H1 (cell line): Measurements from ENCODE around the gene OTC. TPM values are rescaled to one million over a fixed set of nuclear protein-coding genes. Genes with fewer than 3 reads are reported as not detected.

Experiments used
- CTCF ChIA-PET: fragments of 300-600 bp; sonication (Branson Sonifier 250); formaldehyde crosslinking; loops from one replicate; lab custom pipeline; 2021; ENCODE audit not compliant: partially characterized antibody; lab: Charles Lee
- POLR2A ChIA-PET: fragments of 300-600 bp; sonication (Branson Sonifier 250); formaldehyde crosslinking; loops from one replicate; lab custom pipeline; 2021; ENCODE audit warnings: inconsistent platforms; ENCODE audit not compliant: partially characterized antibody; lab: Charles Lee
- DNase-seq, 2 experiments: peaks; one replicate each; pipeline versions ENCODE4 v3.0.0 to v3.0.0-alpha.2; 2010 to 2022; ENCODE audit warnings: low spot score in 2 of 2, low read depth in 1 of 2, mixed read lengths in 1 of 2
- FAIRE-seq: peaks from 2 replicates; lab custom pipeline; 2011; peaks lifted over from hg19 to GRCh38; lab: Jason Lieb, UNC
- H2AFZ ChIP-seq: 2 replicates; pipeline ENCODE4 v1.8.1; 2012; ENCODE audit warnings: low read length, inconsistent platforms
- H2AK5ac ChIP-seq: 2 replicates; pipeline ENCODE4 v1.6.1; 2013; ENCODE audit warnings: low read depth, low read length
- H2BK120ac ChIP-seq: replicated peaks from 2 replicates; pipeline ENCODE3; 2013; ENCODE audit warnings: low read depth, low read length, inconsistent platforms
- H2BK12ac ChIP-seq: 2 replicates; pipeline ENCODE4 v1.6.1; 2013; ENCODE audit warnings: low read depth, low read length
- H2BK15ac ChIP-seq: 2 replicates; pipeline ENCODE4 v1.6.1; 2013; ENCODE audit warnings: low read length
- H2BK20ac ChIP-seq: 2 replicates; pipeline ENCODE4 v1.6.1; 2013; ENCODE audit warnings: low read length
- H2BK5ac ChIP-seq: 2 replicates; pipeline ENCODE4 v1.6.1; 2013; ENCODE audit warnings: low read depth, low read length
- H3K14ac ChIP-seq: 2 replicates; pipeline ENCODE4 v1.6.1; 2013; ENCODE audit warnings: inconsistent platforms; ENCODE audit not compliant: insufficient read length
- H3K18ac ChIP-seq: 2 replicates; pipeline ENCODE4 v1.6.1; 2013; ENCODE audit warnings: low read length; ENCODE audit errors: extremely low read depth
- H3K23ac ChIP-seq: 2 replicates; pipeline ENCODE4 v1.6.1; 2013; ENCODE audit warnings: inconsistent platforms; ENCODE audit not compliant: insufficient read length
- H3K23me2 ChIP-seq: 2 replicates; pipeline ENCODE4 v1.6.1; 2013; ENCODE audit warnings: low read depth, low read length
- H3K27ac ChIP-seq: 2 replicates; pipeline ENCODE4 v1.6.1; 2011; ENCODE audit warnings: low read depth, low read length, inconsistent platforms
- H3K27me3 ChIP-seq, 4 experiments: replicated peaks in 1 of 4; 1 replicate in 1 of 4; 2 replicates in 3 of 4; pipeline versions ENCODE4 v1.6.1 to v1.8.1; 2011 to 2013; ENCODE audit warnings: low read length in 3 of 4, mild to moderate bottlenecking in 3 of 4, inconsistent platforms in 2 of 4, mixed read lengths in 2 of 4, moderate library complexity in 1 of 4; ENCODE audit not compliant: control insufficient read depth in 3 of 4, insufficient read depth in 3 of 4; ENCODE audit errors: extremely low read depth in 1 of 4
- H3K36me3 ChIP-seq, 4 experiments: 2 replicates each; pipeline versions ENCODE4 v1.6.1 to v1.8.1; 2011 to 2013; ENCODE audit warnings: mild to moderate bottlenecking in 4 of 4, low read length in 3 of 4, moderate library complexity in 2 of 4, control low read depth in 1 of 4, inconsistent platforms in 1 of 4; ENCODE audit not compliant: insufficient read depth in 4 of 4, control insufficient read depth in 2 of 4
- H3K4ac ChIP-seq: replicated peaks from 2 replicates; pipeline ENCODE3; 2013; ENCODE audit warnings: low read length, low read depth, mixed read lengths, inconsistent platforms; ENCODE audit not compliant: insufficient read length
- H3K4me1 ChIP-seq, 4 experiments: replicated peaks in 1 of 4; 1 replicate in 1 of 4; 2 replicates in 3 of 4; pipeline versions ENCODE4 v1.6.1 to v1.8.1; 2011 to 2013; ENCODE audit warnings: low read length in 3 of 4, inconsistent platforms in 2 of 4, mixed read lengths in 1 of 4; ENCODE audit not compliant: insufficient read depth in 4 of 4, control insufficient read depth in 3 of 4
- H3K4me2 ChIP-seq, 2 experiments: 2 replicates each; pipeline versions ENCODE4 v1.6.1 to v1.8.1; 2011 to 2013; ENCODE audit warnings: low read depth in 2 of 2, low read length in 2 of 2, control low read depth in 1 of 2, inconsistent platforms in 1 of 2, mild to moderate bottlenecking in 1 of 2; ENCODE audit not compliant: insufficient read depth in 1 of 2
- H3K4me3 ChIP-seq, 4 experiments: fragments of 200-600, 300-600 bp in 1 of 4; sonication (generic), shearing (Covaris generic), sonication (Bioruptor Twin) in 1 of 4; 2 replicates each; pipeline versions ENCODE4 v1.5.1 to v1.8.1; 2011 to 2016; ENCODE audit warnings: low read length in 4 of 4, low read depth in 3 of 4, control low read depth in 2 of 4, inconsistent platforms in 2 of 4, mild to moderate bottlenecking in 2 of 4, mixed read lengths in 1 of 4, moderate library complexity in 1 of 4; ENCODE audit not compliant: insufficient read depth in 2 of 4; ENCODE audit errors: extremely low read depth in 1 of 4
- H3K56ac ChIP-seq: replicated peaks from 2 replicates; pipeline ENCODE3; 2013; ENCODE audit warnings: low read depth, mild to moderate bottlenecking, mixed read lengths, low read length, inconsistent platforms; ENCODE audit not compliant: insufficient read length
- H3K79me1 ChIP-seq: 2 replicates; pipeline ENCODE4 v1.6.1; 2013; ENCODE audit warnings: low read depth, low read length, control low read depth
- H3K79me2 ChIP-seq, 2 experiments: 2 replicates each; pipeline versions ENCODE4 v1.6.1 to v1.8.1; 2012 to 2013; ENCODE audit warnings: low read length in 2 of 2, mild to moderate bottlenecking in 2 of 2, inconsistent platforms in 1 of 2; ENCODE audit not compliant: insufficient read depth in 2 of 2, control insufficient read depth in 1 of 2
- H3K9ac ChIP-seq, 4 experiments: replicated peaks in 1 of 4; 1 replicate in 1 of 4; 2 replicates in 3 of 4; pipeline versions ENCODE4 v1.6.1 to v1.8.1; 2011 to 2013; ENCODE audit warnings: low read depth in 3 of 4, low read length in 3 of 4, control low read depth in 2 of 4, mild to moderate bottlenecking in 2 of 4, moderate library complexity in 2 of 4, inconsistent platforms in 1 of 4; ENCODE audit errors: extremely low read depth in 1 of 4
- H3K9me3 ChIP-seq, 2 experiments: 2 replicates each; pipeline versions ENCODE4 v1.6.1 to v1.8.1; 2012 to 2013; ENCODE audit warnings: mild to moderate bottlenecking in 2 of 2, moderate library complexity in 2 of 2, control low read depth in 1 of 2, inconsistent platforms in 1 of 2, low read depth in 1 of 2, low read length in 1 of 2, mixed read lengths in 1 of 2; ENCODE audit not compliant: insufficient read depth in 2 of 2
- H4K20me1 ChIP-seq, 2 experiments: replicated peaks in 1 of 2; 2 replicates each; pipeline versions ENCODE3 to v1.8.1; 2011 to 2013; ENCODE audit warnings: inconsistent platforms in 2 of 2, low read length in 2 of 2, mild to moderate bottlenecking in 1 of 2; ENCODE audit not compliant: insufficient read depth in 2 of 2, control insufficient read depth in 1 of 2
- H4K5ac ChIP-seq: 2 replicates; pipeline ENCODE4 v1.6.1; 2013; ENCODE audit warnings: low read length, low read depth, mixed read lengths, inconsistent platforms; ENCODE audit not compliant: insufficient read length
- H4K8ac ChIP-seq: 2 replicates; pipeline ENCODE4 v1.8.0; 2013; ENCODE audit warnings: mild to moderate bottlenecking, moderate library complexity, low read length, inconsistent platforms; ENCODE audit not compliant: insufficient read depth; ENCODE audit errors: extremely low read depth
- H4K91ac ChIP-seq: replicated peaks from 2 replicates; pipeline ENCODE3; 2013; ENCODE audit warnings: low read length, mixed read lengths, inconsistent platforms; ENCODE audit not compliant: insufficient read length
- ATF3 ChIP-seq: IDR thresholded peaks from 2 replicates; pipeline ENCODE4 v1.6.1; 2011; ENCODE audit warnings: low read depth, mild to moderate bottlenecking, low read length; ENCODE audit not compliant: insufficient read depth
- CEBPB ChIP-seq: IDR thresholded peaks from 2 replicates; pipeline ENCODE4 v1.6.1; 2012; ENCODE audit warnings: low read depth, low read length
- EGR1 ChIP-seq: IDR thresholded peaks from 2 replicates; pipeline ENCODE4 v1.6.1; 2011; ENCODE audit warnings: low read depth, low read length, borderline replicate concordance
- EP300 ChIP-seq, 2 experiments: IDR thresholded peaks; 1 replicate in 1 of 2; 2 replicates in 1 of 2; pipeline ENCODE4 v1.6.1; 2011 to 2012; ENCODE audit warnings: low read depth in 2 of 2, low read length in 2 of 2, mild to moderate bottlenecking in 2 of 2, borderline replicate concordance in 1 of 2, inconsistent platforms in 1 of 2, moderate library complexity in 1 of 2
- GABPA ChIP-seq: IDR thresholded peaks from 2 replicates; pipeline ENCODE4 v1.6.1; 2011; ENCODE audit warnings: mild to moderate bottlenecking, low read length, moderate library complexity, borderline replicate concordance; ENCODE audit not compliant: insufficient read depth
- GTF2F1 ChIP-seq: IDR thresholded peaks from 2 replicates; pipeline ENCODE4 v1.6.1; 2012; ENCODE audit warnings: low read depth, low read length, improper control_type of control experiment, borderline replicate concordance
- MAX ChIP-seq: IDR thresholded peaks from 2 replicates; pipeline ENCODE4 v1.6.1; 2012; ENCODE audit warnings: inconsistent platforms
- PHF8 ChIP-seq: fragments of 200-600 bp; sonication (generic); conservative IDR thresholded peaks from 2 replicates; pipeline ENCODE4 v1.7.1; 2012; ENCODE audit warnings: low read depth, mild to moderate bottlenecking, inconsistent platforms, low read length, moderate library complexity
- POLR2A ChIP-seq, 2 experiments: IDR thresholded peaks; 1 replicate in 1 of 2; 2 replicates in 1 of 2; pipeline ENCODE4 v1.6.1; 2011; ENCODE audit warnings: low read depth in 2 of 2, low read length in 2 of 2, mild to moderate bottlenecking in 2 of 2; ENCODE audit errors: control extremely low read depth in 1 of 2
- SIN3A ChIP-seq, 2 experiments: IDR thresholded peaks in 1 of 2; conservative IDR thresholded peaks in 1 of 2; 2 replicates each; pipeline ENCODE4 v1.6.1; 2011 to 2012; ENCODE audit warnings: low read length in 2 of 2, improper control_type of control experiment in 1 of 2, low read depth in 1 of 2, mild to moderate bottlenecking in 1 of 2
- SP2 ChIP-seq: IDR thresholded peaks from 2 replicates; pipeline ENCODE4 v1.6.1; 2012; ENCODE audit warnings: mild to moderate bottlenecking, low read length, inconsistent platforms
- SRF ChIP-seq: IDR thresholded peaks from 2 replicates; pipeline ENCODE4 v1.6.1; 2011; ENCODE audit warnings: mild to moderate bottlenecking, low read depth, low read length, moderate library complexity
- TEAD4 ChIP-seq: IDR thresholded peaks from 2 replicates; pipeline ENCODE4 v1.6.1; 2012; ENCODE audit warnings: low read depth, low read length, inconsistent platforms, mixed read lengths
- YY1 ChIP-seq: IDR thresholded peaks from 2 replicates; pipeline ENCODE4 v1.6.1; 2011; ENCODE audit warnings: low read depth, mild to moderate bottlenecking, low read length
- WGBS, 2 experiments: shearing (Covaris generic) in 1 of 2; methylation state at CpG; one replicate each; pipeline versions ENCODE4 v1.1.6 to v1.1.7; 2013 to 2015; ENCODE audit warnings: low lambda C conversion rate in 2 of 2, mixed read lengths in 2 of 2, inconsistent platforms in 1 of 2, low coverage in 1 of 2, missing lambda C conversion rate in 1 of 2; ENCODE audit not compliant: insufficient replicate concordance in 2 of 2, insufficient coverage in 1 of 2, insufficient read length in 1 of 2; ENCODE audit errors: extremely low coverage in 1 of 2, missing lambda C conversion rate in 1 of 2; 5-methylcytosine and 5-hydroxymethylcytosine counted together
- polyA plus RNA-seq, 7 experiments: library from polyadenylated mRNA; depleted of rRNA in 3 of 7; stranded (reverse) in 5 of 7; unstranded in 2 of 7; fragments of >200 nt in 5 of 7; fragments of 200-250 nt in 2 of 7; gene quantifications; 1 replicate in 5 of 7; 2 replicates in 1 of 7; 4 replicates in 1 of 7; pipeline versions ENCODE4 v1.2.1 to v1.2.3, GENCODE V29; 2011 to 2013; ENCODE audit warnings: missing spikeins in 2 of 7, mixed read lengths in 2 of 7
- total RNA-seq: library from RNA; stranded (reverse); fragmentation: NEBNext Ultra II Directional; extraction: Animal tissue kit (Norgen Biotek cat#: 25700); gene quantifications from 2 replicates; pipeline ENCODE4 v1.2.1, GENCODE V29; 2021

Gene OTC
- total and polyA plus RNA-seq, 2 of the 8 experiments (the other 6 are each of a cell fraction or from before 2014, with no cell fraction given): not detected

GRCh38 chrX:38431525-38431924, 79.1 kb downstream of the OTC start:
- H3K23me2 ChIP-seq: no peaks in the 10 kb centered on the region
- no peak for FAIRE-seq
- no peaks in the 10 kb centered on the region for H3K79me1 ChIP-seq
- TF ChIP-seq PHF8 (no peak), SRF (no peak), EP300 (IDR thresholded peaks at IDR 0.05; ENCODE audit: borderline replicate concordance in 1 of 2, low read depth in 2 of 2, low read length in 2 of 2) (no peak), ATF3 (no peak), CEBPB (no peak), TEAD4 (no peak), YY1 (no peak), GTF2F1 (no peak), SIN3A (conservative IDR thresholded peaks at IDR 0.05 in 1 of 2, IDR thresholded peaks at IDR 0.05 in 1 of 2; ENCODE audit: low read depth in 1 of 2, low read length in 2 of 2) (no peak), EGR1 (no peak), GABPA (no peak), SP2 (no peak), MAX (no peak), POLR2A (IDR thresholded peaks at IDR 0.05; ENCODE audit: control extremely low read depth in 1 of 2, low read depth in 2 of 2, low read length in 2 of 2) (no peak)

More at GRCh38 chrX:38431525-38431924, 79.1 kb downstream of the OTC start:
- Histone ChIP-seq H4K20me1 (no peaks in the 10 kb centered on the region), H3K4me2 (no peak overlapping the region), H4K5ac (no peak overlapping the region), H3K56ac (no peak overlapping the region), H3K36me3 (no peaks in the 10 kb centered on the region), H2AFZ (no peak overlapping the region), H2BK5ac (no peak overlapping the region), H3K14ac (no peak overlapping the region), H4K8ac (no peak overlapping the region), H3K9ac (no peak overlapping the region), H2BK120ac (no peak overlapping the region), H3K27me3 (no peaks in the 10 kb centered on the region), H3K4me3 (no peak overlapping the region), H2AK5ac (no peak overlapping the region), H3K4ac (no peak overlapping the region), H3K23ac (no peak overlapping the region), H3K4me1 (no peaks in the 10 kb centered on the region), H3K9me3 (no peaks in the 10 kb centered on the region), H4K91ac (no peak overlapping the region), H3K18ac (no peak overlapping the region), H3K27ac (no peak overlapping the region), H3K79me2 (no peaks in the 10 kb centered on the region), H2BK15ac (no peak overlapping the region), H2BK12ac (no peak overlapping the region), H2BK20ac (no peak overlapping the region)
- ChIA-PET POLR2A (no interaction called here), CTCF (no interaction called here)
- WGBS, 2 experiments: 100% methylated on average over 1 of the region's 1 CpG; no CpG with 5 or more reads in 1 of the 2 experiments
- DNase-seq: no peak
